Measurements from ENCODE around the gene S100A16. TPM values are rescaled to one million over a fixed set of nuclear protein-coding genes. Genes with fewer than 3 reads are reported as not detected.
A peak's percentile ranks its signal among the peaks of the same experiment; 100 is the strongest.

S100A16 gene
- total and polyA plus RNA-seq, 9 of the 15 experiments (the other 6 are each of a cell fraction or from before 2014, with no cell fraction given): 1.6 to 6.9 (median 4.3) TPM

DNA sequence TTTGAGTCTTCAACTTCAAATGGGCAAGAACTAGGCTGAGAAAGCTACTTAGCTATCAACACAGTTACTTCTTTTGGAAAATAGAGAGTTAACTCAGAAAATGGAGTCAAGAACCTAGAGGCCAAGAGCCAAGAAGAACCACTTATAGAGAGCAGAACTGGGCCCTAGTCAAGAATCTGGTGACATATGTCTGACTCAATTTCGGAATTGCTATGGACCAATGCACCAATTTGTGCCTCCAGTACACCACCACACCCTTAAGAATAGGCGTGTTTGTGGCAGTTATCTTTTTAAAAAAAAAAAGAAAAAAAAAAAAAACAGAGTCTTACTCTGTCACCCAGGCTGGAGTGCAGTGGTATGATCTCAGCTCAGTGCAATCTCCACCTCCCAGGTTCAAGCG, 55.1 kb downstream of the S100A16 start:
- ChIA-PET POLR2A (interaction anchor here (0.6 kb wide), 1 partner anchor 18 kb away, joined by 3 read pairs; no protein-coding TSS in a partner anchor), CTCF (ENCODE audit: low intra/inter-chr PET ratio) (no interaction called here)
- no peak overlapping the region for H2AFZ ChIP-seq (ENCODE audit: low read depth, low read length)
- FAIRE-seq (no peak), ATAC-seq (no peak), DNase-seq (ENCODE audit: extremely low read depth in 1 of 4, low spot score in 3 of 4) (no peak)
- no peak overlapping the region for H3K9ac ChIP-seq (ENCODE audit: insufficient read depth in 1 of 2, low read depth in 2 of 2, low read length in 2 of 2)
- H3K4me2 ChIP-seq (ENCODE audit: insufficient read depth, low read length): no peak overlapping the region
- H3K27ac ChIP-seq (ENCODE audit: extremely low read depth, low read depth, low read length): no peak overlapping the region
- intact Hi-C loops (cut with micrococcal nuclease): no loop called here
- H3K4me3 ChIP-seq: no peak overlapping the region
- no peaks in the 10 kb centered on the region for H3K9me3 ChIP-seq (replicated peaks; ENCODE audit: control insufficient read depth, insufficient read depth, low read depth, low read length)
- BruUV-seq (replicated peaks): no TSS peak
- H3K36me3 ChIP-seq (ENCODE audit: control insufficient read depth, insufficient read depth, low read length): no peaks in the 10 kb centered on the region
- H3K4me1 ChIP-seq (replicated peaks in 1 of 2; ENCODE audit: control insufficient read depth in 2 of 2, insufficient read depth in 2 of 2, low read length in 2 of 2): peaks cover 7 to 9% of the 10 kb centered on the region in 2 experiments; a peak in 3 of 5 replicates
- H3K27me3 ChIP-seq (ENCODE audit: control insufficient read depth in 2 of 2, insufficient read depth in 2 of 2, low read length in 2 of 2): no peaks in the 10 kb centered on the region
- WGBS (ENCODE audit: insufficient coverage, low coverage, missing lambda C conversion rate): 54% methylated on average over 3 of the region's 3 CpGs
- in situ Hi-C loops (cut with MboI): no loop called here
- no peaks in the 10 kb centered on the region for H4K20me1 ChIP-seq (replicated peaks; ENCODE audit: control insufficient read depth, insufficient read depth, low read length)
- H3K79me2 ChIP-seq (ENCODE audit: control insufficient read depth, insufficient read depth, low read length): no peaks in the 10 kb centered on the region
- H3K9me1 ChIP-seq (ENCODE audit: control insufficient read depth, insufficient read depth, low read length): no peaks in the 10 kb centered on the region
- TF ChIP-seq MECOM (CRISPR knock-in tag; IDR thresholded peaks at IDR 0.05) (no peak), CEBPG (CRISPR knock-in tag; IDR thresholded peaks at IDR 0.05) (no peak), CEBPG (tag; conservative IDR thresholded peaks at IDR 0.05 in 1 of 2, IDR thresholded peaks at IDR 0.05 in 1 of 2) (no peak), RBM39 (optimal IDR thresholded peaks at IDR 0.05; ENCODE audit: low read depth, low read length) (no peak), ZNF584 (CRISPR knock-in tag; IDR thresholded peaks at IDR 0.05; ENCODE audit: low read depth) (peak; percentile 99)
- TF ChIP-seq, protein P1, sequence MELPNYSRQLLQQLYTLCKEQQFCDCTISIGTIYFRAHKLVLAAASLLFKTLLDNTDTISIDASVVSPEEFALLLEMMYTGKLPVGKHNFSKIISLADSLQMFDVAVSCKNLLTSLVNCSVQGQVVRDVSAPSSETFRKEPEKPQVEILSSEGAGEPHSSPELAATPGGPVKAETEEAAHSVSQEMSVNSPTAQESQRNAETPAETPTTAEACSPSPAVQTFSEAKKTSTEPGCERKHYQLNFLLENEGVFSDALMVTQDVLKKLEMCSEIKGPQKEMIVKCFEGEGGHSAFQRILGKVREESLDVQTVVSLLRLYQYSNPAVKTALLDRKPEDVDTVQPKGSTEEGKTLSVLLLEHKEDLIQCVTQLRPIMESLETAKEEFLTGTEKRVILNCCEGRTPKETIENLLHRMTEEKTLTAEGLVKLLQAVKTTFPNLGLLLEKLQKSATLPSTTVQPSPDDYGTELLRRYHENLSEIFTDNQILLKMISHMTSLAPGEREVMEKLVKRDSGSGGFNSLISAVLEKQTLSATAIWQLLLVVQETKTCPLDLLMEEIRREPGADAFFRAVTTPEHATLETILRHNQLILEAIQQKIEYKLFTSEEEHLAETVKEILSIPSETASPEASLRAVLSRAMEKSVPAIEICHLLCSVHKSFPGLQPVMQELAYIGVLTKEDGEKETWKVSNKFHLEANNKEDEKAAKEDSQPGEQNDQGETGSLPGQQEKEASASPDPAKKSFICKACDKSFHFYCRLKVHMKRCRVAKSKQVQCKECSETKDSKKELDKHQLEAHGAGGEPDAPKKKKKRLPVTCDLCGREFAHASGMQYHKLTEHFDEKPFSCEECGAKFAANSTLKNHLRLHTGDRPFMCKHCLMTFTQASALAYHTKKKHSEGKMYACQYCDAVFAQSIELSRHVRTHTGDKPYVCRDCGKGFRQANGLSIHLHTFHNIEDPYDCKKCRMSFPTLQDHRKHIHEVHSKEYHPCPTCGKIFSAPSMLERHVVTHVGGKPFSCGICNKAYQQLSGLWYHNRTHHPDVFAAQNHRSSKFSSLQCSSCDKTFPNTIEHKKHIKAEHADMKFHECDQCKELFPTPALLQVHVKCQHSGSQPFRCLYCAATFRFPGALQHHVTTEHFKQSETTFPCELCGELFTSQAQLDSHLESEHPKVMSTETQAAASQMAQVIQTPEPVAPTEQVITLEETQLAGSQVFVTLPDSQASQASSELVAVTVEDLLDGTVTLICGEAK (IDR thresholded peaks at IDR 0.05): no peak
- TF ChIP-seq, protein P1 (CRISPR knock-in tag; IDR thresholded peaks at IDR 0.05): no peak
- TF ChIP-seq, protein P2, sequence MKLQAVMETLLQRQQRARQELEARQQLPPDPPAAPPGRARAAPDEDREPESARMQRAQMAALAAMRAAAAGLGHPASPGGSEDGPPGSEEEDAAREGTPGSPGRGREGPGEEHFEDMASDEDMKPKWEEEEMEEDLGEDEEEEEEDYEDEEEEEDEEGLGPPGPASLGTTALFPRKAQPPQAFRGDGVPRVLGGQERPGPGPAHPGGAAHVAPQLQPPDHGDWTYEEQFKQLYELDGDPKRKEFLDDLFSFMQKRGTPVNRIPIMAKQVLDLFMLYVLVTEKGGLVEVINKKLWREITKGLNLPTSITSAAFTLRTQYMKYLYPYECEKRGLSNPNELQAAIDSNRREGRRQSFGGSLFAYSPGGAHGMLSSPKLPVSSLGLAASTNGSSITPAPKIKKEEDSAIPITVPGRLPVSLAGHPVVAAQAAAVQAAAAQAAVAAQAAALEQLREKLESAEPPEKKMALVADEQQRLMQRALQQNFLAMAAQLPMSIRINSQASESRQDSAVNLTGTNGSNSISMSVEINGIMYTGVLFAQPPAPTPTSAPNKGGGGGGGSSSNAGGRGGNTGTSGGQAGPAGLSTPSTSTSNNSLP (IDR thresholded peaks at IDR 0.05; ENCODE audit: borderline replicate concordance, low read depth, low read length): no peak
- TF ChIP-seq, protein P3, sequence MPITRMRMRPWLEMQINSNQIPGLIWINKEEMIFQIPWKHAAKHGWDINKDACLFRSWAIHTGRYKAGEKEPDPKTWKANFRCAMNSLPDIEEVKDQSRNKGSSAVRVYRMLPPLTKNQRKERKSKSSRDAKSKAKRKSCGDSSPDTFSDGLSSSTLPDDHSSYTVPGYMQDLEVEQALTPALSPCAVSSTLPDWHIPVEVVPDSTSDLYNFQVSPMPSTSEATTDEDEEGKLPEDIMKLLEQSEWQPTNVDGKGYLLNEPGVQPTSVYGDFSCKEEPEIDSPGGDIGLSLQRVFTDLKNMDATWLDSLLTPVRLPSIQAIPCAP (CRISPR knock-in tag; IDR thresholded peaks at IDR 0.05; ENCODE audit: borderline replicate concordance): no peak

Measured in K562 (cell line).